VCaP (cell line): Measurements from ENCODE around the gene ARFRP1.
A peak's percentile ranks its signal among the peaks of the same experiment; 100 is the strongest.

Experiments used
- H3K27ac ChIP-seq: fragments of 450-650 bp; 2 replicates; pipeline ENCODE4 v1.5.1; 2017
- CTCF ChIP-seq: fragments of 450-650 bp; conservative IDR thresholded peaks from 2 replicates; pipeline ENCODE4 v1.5.1; 2017; ENCODE audit warnings: mild to moderate bottlenecking, moderate library complexity

The ARFRP1 gene

GRCh38 chr20:63707558-63708300 lies at the start of gene ARFRP1, which contains the start of gene ZGPAT:
Gene ARFRP1 (minus strand): TSS chr20:63707976. CDS start chr20:63707091, 885 bp downstream.
Gene ZGPAT (plus strand): TSS chr20:63708039. CDS start chr20:63708581, 542 bp downstream.
- TF ChIP-seq CTCF, result no peak
- peak within 1 kb of the TSS; percentile 96 for H3K27ac ChIP-seq

GRCh38 chr20:63756648-63756991 lies 48.8 kb upstream of the ARFRP1 start:
- no peak for TF ChIP-seq CTCF
- H3K27ac ChIP-seq, result no peak overlapping the region

- TF ChIP-seq CTCF, result no peak
- no peak overlapping the region for H3K27ac ChIP-seq
Measured at GRCh38 chr20:63755933-63756647, 48.3 kb upstream of the ARFRP1 start.

- no peak for TF ChIP-seq CTCF
- H3K27ac ChIP-seq, result no peak overlapping the region
Measured at GRCh38 chr20:63754008-63754407, 46.2 kb upstream of the ARFRP1 start.

- no peak for TF ChIP-seq CTCF
- H3K27ac ChIP-seq, result no peak overlapping the region
Measured at GRCh38 chr20:63753381-63753780, 45.6 kb upstream of the ARFRP1 start.

GRCh38 chr20:63752411-63753101 lies 44.8 kb upstream of the ARFRP1 start:
- H3K27ac ChIP-seq, result no peak overlapping the region
- TF ChIP-seq CTCF, result no peak
